ENCODE results near the gene TMCO4.

TMCO4 gene

DNA sequence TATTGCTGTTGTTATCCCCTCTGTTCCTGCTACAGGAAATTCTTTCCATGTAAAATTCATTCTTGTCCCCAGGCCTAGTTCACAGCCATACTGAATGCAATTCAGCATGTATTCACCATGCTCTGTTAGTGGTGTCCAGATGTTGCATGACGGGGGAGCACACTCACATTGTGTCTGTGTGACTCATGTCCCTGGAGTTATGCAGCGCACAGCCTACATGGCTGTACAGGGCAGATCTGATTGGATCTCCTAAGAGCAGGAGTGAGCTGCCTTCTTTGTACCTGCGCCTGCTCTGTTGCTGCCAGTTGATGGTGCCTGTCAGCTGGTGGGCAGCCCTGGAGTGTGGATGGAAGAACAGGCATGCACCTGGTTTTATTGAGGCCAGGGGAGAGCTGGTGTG, 117.5 kb downstream of the TMCO4 start:
- peak; percentile 79 for DNase-seq

DNA sequence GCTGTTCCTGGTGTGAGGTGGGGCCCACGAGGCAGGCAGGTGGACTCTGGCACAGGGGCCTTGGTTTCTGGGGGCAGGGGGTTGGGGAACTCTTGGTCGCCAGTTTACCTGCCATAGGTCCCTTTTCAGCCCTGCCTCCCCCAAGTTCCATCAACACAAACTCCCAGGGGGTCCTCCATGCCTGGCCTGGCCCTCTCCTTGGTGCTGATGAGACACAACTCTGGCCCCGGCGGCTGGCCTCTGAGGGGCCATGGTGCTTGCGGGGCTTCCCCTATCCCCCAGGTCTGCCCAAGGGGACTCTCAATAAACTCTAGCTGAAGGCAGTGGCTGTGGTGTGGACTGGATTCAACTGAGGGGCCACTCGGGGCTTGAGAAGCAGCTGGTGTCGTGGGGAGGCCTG, 119.1 kb downstream of the TMCO4 start:
- no peak for DNase-seq

DNA sequence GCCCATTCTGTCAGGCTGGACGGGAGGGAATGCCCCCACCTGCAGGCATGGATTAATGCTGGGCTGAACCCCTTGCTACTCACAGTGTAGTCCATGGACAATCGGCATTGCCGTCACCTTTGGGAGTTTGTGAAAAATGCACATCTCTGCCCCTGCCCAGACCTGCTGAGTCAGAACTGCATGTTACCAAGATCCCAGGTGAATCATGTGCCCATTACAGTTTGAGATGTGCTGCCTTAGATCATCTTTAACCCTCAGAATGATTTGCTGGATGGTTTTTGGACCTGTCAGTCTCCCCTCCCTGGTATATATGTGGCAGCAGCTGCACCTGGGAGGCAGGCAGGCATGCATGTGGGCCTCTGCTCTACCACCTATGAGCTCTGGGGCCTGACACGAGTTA, 120.0 kb downstream of the TMCO4 start:
- no peak for DNase-seq

DNA sequence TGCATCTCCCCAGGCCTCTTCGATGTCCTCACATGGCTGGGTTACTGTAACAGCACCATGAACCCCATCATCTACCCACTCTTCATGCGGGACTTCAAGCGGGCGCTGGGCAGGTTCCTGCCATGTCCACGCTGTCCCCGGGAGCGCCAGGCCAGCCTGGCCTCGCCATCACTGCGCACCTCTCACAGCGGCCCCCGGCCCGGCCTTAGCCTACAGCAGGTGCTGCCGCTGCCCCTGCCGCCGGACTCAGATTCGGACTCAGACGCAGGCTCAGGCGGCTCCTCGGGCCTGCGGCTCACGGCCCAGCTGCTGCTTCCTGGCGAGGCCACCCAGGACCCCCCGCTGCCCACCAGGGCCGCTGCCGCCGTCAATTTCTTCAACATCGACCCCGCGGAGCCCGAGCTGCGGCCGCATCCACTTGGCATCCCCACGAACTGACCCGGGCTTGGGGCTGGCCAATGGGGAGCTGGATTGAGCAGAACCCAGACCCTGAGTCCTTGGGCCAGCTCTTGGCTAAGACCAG, 120.7 kb downstream of the TMCO4 start:
- no peak for DNase-seq

DNA sequence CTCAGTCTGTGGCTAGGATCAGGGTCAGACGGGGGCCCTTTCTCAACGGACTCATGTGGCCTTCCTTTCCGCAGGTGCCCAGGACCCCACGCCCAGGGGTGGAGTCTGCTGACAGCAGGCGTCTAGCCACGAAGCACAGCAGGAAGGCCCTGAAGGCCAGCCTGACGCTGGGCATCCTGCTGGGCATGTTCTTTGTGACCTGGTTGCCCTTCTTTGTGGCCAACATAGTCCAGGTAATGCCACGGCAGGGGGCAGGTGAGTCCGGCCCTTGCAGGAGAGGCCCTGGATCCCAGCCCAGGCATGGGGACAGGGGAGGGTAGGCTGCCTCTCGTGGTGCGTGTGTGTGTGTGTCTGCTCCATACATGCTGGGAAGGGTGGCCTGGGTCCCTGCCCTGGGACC, 121.2 kb downstream of the TMCO4 start:
- no peak for DNase-seq

DNA sequence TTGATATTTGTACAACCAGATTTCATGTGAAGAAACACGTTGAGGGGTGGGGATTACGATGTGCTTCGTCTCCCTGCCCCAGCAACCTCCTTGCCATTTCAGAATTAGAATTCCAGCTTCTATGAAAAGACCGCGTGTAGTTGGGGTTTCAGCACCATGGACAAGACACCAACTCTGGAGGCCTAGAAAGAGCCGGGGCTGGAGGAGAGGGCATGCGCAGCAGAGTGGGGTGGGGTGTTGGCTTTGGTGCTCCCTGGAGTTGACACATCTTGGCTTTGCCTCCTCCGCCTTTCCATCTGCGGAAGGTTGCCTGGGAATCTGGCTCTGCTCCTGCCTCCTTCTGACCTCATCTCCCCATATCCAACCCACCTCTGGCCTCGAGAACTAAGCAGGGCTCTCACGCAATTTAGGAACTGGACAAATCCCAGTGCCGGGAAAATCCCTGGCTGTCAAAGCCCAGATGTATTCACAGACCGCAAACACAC, 123.2 kb downstream of the TMCO4 start:
- peak; percentile 86 for DNase-seq

DNA sequence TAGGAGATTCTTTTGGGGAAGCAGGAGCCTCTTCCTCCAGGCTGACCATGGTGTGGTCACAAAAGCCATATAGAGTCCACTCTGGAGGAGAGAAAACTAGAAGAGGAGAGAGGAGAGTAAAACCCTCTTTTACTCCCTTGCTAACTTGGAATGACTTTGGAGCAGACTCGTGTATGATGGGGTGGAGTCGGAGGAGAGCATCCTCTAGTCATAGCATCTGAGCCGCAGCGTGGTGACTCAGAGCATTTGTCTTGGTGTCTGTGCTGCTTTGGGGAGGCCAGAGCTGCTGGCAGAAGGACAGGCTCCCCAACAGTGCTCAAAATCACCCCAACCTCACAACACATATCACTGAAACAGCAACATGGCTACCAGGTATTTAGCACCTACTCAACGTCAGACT, 123.9 kb downstream of the TMCO4 start:
- no peak for DNase-seq

DNA sequence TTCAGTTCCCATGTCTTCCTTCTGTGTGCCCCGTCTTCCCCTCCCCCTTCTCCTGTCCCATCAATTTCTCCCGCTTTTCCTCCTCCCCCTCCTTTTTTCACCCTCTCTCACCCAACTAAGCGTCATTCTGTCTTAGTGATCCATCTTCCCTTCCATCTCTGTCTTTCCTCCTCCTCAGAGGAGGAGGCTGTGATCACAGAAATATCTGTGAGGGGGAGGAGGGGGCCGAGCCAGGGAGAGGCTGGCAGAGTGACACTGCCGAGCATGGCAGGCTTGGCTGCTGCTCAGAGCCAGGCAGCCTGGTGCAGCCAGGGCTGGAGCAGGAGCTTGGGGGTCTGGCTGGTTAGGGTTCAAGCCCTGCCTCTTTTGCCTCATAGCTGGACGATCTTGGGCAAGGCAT, 127.5 kb downstream of the TMCO4 start:
- DNase-seq, result no peak

DNA sequence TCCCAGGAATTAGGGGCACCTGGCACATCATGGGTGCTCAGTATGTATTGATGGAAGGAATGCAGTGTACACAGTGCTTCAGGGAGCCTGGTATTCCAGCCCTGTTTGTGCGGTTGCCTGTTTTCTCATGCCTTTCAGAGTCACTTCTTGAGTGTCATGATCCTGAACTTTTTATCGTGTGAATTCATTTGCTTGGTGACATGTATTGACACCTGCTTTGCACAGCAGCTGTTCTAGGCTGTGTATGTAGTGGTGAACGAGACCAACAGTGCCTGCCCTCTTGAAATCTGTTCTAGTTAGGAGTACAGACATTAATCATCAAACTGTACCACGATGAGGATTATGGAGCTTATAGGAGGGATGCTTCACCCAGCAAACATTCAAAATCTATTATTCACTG, 128.9 kb downstream of the TMCO4 start:
- no peak for DNase-seq

DNA sequence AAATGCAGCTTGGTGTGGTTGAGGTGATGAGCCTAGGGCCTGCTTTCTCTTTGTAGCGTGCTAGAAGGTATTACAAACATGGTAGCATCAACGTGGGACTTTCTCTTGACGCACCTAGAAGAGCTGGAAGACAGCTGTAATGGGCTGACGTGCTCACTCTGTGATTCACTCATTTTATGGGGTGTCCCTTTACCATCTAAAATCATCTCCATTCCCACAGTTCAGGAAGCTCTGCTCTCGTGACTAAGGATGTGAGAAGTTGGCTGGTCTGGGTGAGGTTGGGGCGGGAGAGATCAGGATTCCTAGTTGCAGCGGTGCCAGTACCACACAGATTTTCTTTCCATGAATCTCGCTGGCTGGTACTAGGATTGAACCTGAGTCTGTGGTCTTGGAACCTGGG, 130.8 kb downstream of the TMCO4 start:
- DNase-seq, result no peak

DNA sequence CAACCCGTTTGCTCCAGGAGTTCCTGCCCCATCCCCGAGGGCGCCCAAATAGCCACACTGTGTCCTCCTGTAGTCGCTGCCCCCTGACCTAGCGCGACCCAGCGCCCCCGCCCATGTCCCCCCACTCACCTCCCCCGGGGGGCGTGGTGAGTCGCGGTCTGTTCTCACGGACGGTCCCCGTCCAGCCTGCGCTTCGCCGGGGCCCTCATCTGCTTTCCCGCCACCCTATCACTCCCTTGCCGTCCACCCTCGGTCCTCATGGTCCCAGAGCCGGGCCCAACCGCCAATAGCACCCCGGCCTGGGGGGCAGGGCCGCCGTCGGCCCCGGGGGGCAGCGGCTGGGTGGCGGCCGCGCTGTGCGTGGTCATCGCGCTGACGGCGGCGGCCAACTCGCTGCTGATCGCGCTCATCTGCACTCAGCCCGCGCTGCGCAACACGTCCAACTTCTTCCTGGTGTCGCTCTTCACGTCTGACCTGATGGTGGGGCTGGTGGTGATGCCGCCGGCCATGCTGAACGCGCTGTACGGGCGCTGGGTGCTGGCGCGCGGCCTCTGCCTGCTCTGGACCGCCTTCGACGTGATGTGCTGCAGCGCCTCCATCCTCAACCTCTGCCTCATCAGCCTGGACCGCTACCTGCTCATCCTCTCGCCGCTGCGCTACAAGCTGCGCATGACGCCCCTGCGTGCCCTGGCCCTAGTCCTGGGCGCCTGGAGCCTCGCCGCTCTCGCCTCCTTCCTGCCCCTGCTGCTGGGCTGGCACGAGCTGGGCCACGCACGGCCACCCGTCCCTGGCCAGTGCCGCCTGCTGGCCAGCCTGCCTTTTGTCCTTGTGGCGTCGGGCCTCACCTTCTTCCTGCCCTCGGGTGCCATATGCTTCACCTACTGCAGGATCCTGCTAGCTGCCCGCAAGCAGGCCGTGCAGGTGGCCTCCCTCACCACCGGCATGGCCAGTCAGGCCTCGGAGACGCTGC, 133.9 kb downstream of the TMCO4 start:
- DNase-seq, result peak; percentile 70

DNA sequence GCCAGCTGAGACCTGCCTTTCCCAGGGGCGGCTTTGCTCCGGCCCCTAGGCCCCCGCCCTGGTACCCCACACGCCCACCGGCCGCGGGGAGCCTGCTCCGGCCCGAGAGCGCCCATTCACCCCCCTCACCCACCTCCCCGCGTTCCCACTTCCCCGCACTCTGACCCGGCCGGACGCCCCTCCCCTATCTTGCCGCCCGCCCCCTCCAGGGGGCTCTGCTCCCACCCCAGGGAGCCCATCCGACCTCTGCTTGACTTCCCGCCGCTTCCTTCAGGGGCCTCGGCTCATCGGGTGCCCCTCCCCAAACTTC, 134.6 kb downstream of the TMCO4 start:
- DNase-seq, result no peak

DNA sequence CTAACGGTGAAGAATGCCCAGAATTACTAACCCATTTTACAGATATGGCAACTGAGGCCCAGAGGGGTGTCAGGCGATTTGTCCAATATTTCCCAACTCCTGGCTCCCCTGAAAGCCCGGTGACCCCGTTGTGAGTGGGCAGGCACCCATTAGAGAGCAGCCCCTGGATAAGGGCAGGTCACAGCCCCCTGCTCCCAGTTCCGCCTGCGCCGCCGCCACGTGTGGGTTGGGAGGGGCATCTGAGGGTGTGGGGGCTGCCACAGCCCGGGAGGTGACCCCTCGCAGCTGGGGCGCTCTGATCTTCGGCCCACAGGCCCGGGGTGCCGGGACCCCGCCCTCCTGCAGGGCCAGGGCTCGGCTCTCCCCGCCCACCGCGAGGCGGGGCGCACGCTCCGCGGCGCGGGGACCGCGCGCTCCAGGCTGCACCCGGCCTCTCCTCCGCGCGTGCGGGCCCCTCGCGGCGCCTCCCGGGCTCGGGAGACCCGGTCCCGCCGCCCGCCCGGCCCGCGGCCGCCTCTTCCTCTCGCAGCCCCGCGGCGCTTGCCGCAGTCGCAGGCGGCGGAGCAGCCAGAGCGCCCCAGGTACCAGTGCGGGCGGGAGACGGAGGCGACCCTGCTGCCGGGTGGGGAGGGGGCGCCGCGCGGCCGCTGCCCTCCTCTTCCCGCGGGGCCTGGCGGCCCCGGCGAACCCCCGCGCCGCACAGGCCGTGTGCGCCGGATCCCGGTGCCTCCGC, 135.1 kb downstream of the TMCO4 start, which contains the start of gene HTR6:
Gene HTR6, plus strand, starts transcription at position 423 of the 733 bp plus-strand sequence. CDS start 879 bp downstream, outside the sequence.
- no peak for DNase-seq

DNA sequence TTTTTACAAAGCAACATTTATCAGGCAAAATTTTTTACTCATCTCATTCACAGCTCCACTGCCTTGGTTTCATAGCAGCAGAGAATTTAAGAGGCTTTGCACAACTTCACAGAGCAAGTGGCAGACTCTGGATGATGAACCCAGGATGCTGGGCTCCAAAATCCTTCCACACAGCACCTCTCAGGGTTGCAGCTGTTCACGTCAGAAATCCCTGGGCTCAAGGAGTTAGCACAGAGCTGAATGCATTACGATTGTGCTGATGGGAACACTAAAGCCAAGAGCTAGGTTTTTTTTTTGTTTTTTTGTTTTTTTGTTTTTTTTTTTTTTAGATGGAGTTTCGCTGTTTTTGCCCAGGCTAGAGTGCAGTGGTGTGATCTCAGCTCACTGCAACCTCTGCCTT, 137.4 kb downstream of the TMCO4 start:
- no peak for DNase-seq

DNA sequence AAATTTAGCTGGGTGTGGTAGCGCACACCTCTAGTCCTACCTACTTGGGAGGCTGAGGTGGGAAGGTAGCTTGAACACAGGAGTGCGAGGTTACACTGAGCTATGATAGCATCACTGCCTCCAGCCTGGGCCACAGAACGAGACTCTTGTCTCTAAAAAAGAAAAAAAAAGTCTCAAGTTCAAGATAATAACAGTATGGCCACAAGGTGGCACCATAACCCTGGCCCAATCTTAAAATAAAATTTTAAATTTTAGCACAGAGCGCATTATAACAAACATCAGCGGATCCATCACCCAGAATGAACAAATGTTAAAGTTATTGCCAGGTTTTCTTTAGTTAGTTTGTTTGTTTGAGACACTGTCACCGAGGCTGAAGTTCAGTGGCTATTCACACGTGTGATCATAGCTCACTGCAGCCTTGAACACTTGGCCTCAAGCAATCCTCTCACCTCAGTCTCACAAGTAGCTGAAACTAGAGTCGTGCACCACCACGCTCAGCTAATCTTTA, 137.9 kb downstream of the TMCO4 start:
- no peak for DNase-seq

DNA sequence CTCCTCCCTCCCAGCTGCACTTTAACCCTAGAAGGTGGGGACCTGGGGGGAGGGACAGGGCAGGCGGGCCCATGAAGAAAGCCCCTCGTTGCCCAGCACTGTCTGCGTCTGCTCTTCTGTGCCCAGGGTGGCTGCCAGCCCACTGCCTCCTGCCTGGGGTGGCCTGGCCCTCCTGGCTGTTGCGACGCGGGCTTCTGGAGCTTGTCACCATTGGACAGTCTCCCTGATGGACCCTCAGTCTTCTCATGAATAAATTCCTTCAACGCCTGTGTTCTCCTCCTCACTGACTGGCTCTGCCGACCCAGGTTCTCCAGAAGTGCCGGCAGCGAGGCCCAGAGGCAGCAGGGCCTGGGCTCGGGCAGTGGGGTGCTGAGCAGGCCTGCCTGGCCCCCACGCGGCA, 141.5 kb downstream of the TMCO4 start:
- no peak for DNase-seq

DNA sequence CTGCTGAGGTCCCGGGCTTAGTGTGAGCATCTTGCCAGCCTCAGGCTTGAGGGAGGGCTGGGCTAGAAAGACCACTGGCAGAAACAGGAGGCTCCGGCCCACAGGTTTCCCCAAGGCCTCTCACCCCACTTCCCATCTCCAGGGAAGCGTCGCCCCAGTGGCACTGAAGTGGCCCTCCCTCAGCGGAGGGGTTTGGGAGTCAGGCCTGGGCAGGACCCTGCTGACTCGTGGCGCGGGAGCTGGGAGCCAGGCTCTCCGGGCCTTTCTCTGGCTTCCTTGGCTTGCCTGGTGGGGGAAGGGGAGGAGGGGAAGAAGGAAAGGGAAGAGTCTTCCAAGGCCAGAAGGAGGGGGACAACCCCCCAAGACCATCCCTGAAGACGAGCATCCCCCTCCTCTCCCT, 142.2 kb downstream of the TMCO4 start:
- no peak for DNase-seq

DNA sequence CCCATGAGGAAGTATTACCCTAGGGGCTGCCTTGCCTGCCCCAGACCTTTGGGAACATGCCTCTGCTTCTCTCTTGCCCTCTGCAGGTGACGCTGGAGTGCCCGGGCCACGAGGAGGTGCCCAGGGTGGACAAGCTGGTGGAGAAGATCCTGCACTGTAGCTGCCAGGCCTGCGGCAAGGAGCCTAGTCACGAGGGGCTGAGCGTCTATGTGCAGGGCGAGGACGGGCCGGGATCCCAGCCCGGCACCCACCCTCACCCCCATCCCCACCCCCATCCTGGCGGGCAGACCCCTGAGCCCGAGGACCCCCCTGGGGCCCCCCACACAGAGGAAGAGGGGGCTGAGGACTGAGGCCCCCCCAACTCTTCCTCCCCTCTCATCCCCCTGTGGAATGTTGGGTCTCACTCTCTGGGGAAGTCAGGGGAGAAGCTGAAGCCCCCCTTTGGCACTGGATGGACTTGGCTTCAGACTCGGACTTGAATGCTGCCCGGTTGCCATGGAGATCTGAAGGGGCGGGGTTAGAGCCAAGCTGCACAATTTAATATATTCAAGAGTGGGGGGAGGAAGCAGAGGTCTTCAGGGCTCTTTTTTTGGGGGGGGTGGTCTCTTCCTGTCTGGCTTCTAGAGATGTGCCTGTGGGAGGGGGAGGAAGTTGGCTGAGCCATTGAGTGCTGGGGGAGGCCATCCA, 142.8 kb downstream of the TMCO4 start:
- no peak for DNase-seq

DNA sequence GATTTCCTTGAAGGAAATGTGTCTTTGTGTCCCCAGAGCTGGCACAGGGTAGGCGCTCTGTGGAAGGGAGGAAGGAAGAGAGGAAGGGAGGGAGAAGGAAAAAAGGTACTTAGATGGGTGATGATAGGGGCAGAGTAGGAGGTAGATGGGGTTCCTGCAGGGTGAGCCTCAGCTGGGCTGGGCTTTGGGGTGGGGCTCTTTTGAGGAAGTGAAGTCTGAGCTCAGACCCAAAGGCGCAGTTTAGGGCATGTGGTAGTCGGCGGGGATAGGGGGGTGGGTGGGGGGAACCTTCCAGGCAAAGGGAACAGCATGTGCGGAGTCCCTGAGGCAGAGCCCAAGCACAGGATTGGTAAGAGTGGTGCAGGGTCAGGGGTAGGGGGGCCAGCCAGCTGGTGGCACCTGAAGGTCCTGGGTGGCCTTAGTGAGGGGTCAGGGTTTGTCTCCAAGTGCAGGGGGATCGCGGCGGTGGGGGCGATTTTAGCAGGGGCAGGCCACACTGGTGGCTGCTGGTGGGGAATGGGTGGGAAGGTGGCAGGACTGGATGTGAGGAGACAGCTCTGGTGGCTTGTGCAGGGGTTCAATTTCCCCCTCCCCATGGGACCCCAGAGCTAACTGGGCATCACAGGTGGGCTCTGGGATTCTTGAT, 143.5 kb downstream of the TMCO4 start:
- no peak for DNase-seq

DNA sequence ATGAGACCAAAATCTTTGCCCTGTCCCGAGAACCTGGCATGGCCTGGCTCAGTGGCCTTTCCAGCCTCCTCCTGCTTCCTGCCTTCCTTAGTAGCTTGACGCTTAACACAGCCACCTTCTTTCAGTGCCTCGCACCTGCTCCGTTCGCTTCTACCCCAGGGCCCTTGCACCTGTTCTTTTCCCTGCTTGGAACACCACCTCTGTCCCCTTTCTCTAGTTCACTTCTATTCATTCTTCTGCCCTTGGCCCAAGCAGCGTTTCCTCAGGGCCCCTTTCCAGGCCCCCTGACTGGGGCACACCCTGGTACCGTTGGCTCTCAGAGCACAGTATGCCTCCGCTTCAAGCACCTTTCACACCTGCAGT, 144.0 kb downstream of the TMCO4 start:
- DNase-seq, result no peak

DNA sequence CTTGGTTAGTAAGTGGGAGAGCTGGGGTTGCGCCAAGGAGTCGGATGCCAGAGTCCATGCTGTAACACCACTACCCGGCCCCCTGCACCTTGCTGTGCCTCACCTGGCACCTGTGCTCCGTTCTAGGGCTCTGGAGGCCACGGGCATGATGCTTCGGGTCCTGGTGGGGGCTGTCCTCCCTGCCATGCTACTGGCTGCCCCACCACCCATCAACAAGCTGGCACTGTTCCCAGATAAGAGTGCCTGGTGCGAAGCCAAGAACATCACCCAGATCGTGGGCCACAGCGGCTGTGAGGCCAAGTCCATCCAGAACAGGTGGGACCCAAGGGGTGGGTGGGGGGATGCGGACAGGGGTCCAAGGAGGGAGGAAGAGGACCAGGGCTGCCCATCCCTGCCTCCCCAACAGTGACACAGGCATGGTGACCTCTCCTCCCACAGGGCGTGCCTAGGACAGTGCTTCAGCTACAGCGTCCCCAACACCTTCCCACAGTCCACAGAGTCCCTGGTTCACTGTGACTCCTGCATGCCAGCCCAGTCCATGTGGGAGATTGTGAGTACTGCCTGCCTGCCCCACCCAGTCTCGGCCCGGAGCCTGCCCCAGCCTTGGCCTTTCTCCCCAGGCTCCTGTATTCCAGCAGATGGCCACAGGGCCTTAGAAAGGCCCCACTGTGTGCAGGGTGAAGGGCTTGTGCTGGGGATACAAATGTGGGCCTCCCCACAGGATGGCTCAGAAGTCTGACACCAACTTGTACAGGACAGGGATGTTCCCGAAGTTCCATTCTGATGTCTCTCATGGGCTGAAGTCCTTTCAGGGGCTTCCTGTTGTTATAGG, 144.6 kb downstream of the TMCO4 start:
- DNase-seq, result no peak

DNA sequence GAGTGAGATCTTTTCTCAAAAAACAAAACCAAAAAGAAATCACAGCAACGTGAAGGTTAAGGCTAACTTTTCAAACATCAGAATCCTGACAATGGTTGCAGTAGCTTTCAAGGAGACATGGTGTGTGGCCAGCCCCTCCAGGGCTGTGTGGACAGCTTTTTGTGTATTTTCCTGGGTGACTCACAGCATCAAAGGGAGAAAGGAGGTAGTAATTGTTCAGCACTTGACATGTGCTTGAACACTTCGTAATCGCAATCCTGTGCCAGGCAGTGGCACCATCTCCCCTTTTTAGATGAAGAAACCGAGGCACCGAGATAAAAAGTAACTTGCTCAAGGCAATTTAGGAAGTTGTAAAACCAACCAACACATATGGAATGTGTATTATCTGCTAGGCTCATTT, 145.3 kb downstream of the TMCO4 start:
- no peak for DNase-seq
